ENCODE results near the gene FIGLA.

DNA sequence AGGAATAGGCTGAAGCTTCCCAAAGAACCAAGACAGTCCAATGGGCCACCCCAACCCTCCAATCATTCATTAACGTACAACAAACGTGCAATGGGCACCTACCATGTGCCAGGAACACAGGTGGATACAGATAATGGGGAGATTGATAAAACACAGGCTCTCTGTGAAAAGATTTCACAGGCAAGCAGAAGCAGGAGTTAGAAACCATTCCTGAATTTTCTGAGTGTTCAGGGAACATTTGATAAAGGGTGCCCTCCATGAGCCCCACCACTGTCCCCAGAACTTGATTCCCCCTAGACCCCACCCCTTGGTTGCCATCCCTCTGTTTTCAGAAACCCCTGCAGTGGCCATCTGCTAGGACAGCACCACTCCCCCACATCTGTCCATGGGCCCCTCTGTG, 43.7 kb upstream of the FIGLA start:
- no peak for TF ChIP-seq CTCF (IDR thresholded peaks at IDR 0.05; ENCODE audit: poor library complexity)
- TF ChIP-seq EZH2 (IDR thresholded peaks at IDR 0.05; ENCODE audit: borderline replicate concordance) = no peak
- TF ChIP-seq EZH2phosphoT487 (IDR thresholded peaks at IDR 0.05; ENCODE audit: low read depth, severe bottlenecking, unreplicated experiment) = no peak
